K562 (cell line): ENCODE results near the gene DEDD2. TPM values are rescaled to one million over a fixed set of nuclear protein-coding genes. Genes with fewer than 3 reads are reported as not detected.

Experiments used
- CCAR2 ChIP-seq: fragments of 200-400 bp; formaldehyde crosslinking; IDR thresholded peaks from 2 replicates; pipeline ENCODE4 v1.6.1; 2017; ENCODE audit warnings: mild to moderate bottlenecking, low read depth, low read length
- CHCHD3 ChIP-seq: fragments of 250-450 bp; sonication (Bioruptor Pico); IDR thresholded peaks from 2 replicates; pipeline ENCODE4 v2.1.2; 2022; ENCODE audit warnings: mild to moderate bottlenecking
- DMBX1 ChIP-seq: fragments of 250-450 bp; sonication (Bioruptor Pico); IDR thresholded peaks from 2 replicates; pipeline ENCODE4 v1.8.0; 2022; ENCODE audit warnings: inconsistent platforms, mild to moderate bottlenecking, moderate library complexity, borderline replicate concordance
- EHMT2 ChIP-seq: fragments of 450-650 bp; IDR thresholded peaks from 2 replicates; pipeline ENCODE4 v1.6.1; 2018; ENCODE audit warnings: antibody characterized with exemption
- HDAC8 ChIP-seq: fragments of 450-650 bp; IDR thresholded peaks from 2 replicates; pipeline ENCODE4 v1.6.1; 2016; ENCODE audit warnings: mild to moderate bottlenecking, missing genetic modification characterization, moderate library complexity, missing compliant biosample characterization
- MIER1 ChIP-seq: fragments of 450-650 bp; IDR thresholded peaks from 2 replicates; pipeline ENCODE4 v1.6.1; 2016; ENCODE audit warnings: antibody characterized with exemption, mild to moderate bottlenecking, low read depth
- NR2C2 ChIP-seq, 2 experiments: fragments of 200-800 bp in 1 of 2; sonication (Bioruptor generic) in 1 of 2; sonication (generic) in 1 of 2; formaldehyde crosslinking in 1 of 2; IDR thresholded peaks; 2 replicates each; pipeline versions ENCODE4 v1.6.1 to v1.8.0; 2016 to 2022; ENCODE audit warnings: mild to moderate bottlenecking in 1 of 2, missing compliant biosample characterization in 1 of 2, missing genetic modification characterization in 1 of 2, missing genetic modification reagents in 1 of 2
- PHF20 ChIP-seq: fragments of 450-650 bp; IDR thresholded peaks from 2 replicates; pipeline ENCODE4 v1.6.1; 2018; ENCODE audit not compliant: partially characterized antibody
- RAD21 ChIP-seq, 2 experiments: fragments of 250-450 bp in 1 of 2; fragments of 450-650 bp in 1 of 2; sonication (Bioruptor Pico) in 1 of 2; formaldehyde crosslinking in 1 of 2; IDR thresholded peaks in 1 of 2; conservative IDR thresholded peaks in 1 of 2; 2 replicates each; pipeline versions ENCODE4 v1.4.0 to v1.8.0; 2020 to 2022; ENCODE audit warnings: mild to moderate bottlenecking in 2 of 2, moderate library complexity in 1 of 2
- SAP30 ChIP-seq: fragments of 200-600 bp; sonication (generic); IDR thresholded peaks from 2 replicates; pipeline ENCODE4 v1.6.1; 2012; ENCODE audit warnings: borderline replicate concordance, low read depth, mild to moderate bottlenecking, moderate library complexity, low read length, control low read depth, inconsistent platforms; ENCODE audit not compliant: insufficient read depth, poor library complexity, severe bottlenecking
- SIX5 ChIP-seq, 2 experiments: IDR thresholded peaks; 2 replicates each; pipeline ENCODE4 v1.6.1; 2011; ENCODE audit warnings: low read length in 2 of 2, borderline replicate concordance in 1 of 2, low read depth in 1 of 2, mild to moderate bottlenecking in 1 of 2, moderate library complexity in 1 of 2; ENCODE audit not compliant: insufficient read depth in 1 of 2
- TCF7L2 ChIP-seq: fragments of 150-350 bp; IDR thresholded peaks from 2 replicates; pipeline ENCODE4 v1.6.1; 2016; ENCODE audit warnings: low read depth, mild to moderate bottlenecking, low read length, moderate library complexity
- ZNF217 ChIP-seq: sonication (generic); formaldehyde crosslinking; IDR thresholded peaks from 2 replicates; pipeline ENCODE4 v1.8.0; 2022; ENCODE audit warnings: mild to moderate bottlenecking, missing genetic modification reagents
- ZSCAN32 ChIP-seq: fragments of 450-650 bp; formaldehyde crosslinking; IDR thresholded peaks from 2 replicates; pipeline ENCODE4 v1.4.0; 2020; ENCODE audit warnings: mild to moderate bottlenecking, moderate library complexity
- polyA plus RNA-seq, 8 experiments: library from polyadenylated mRNA; depleted of rRNA in 4 of 8; stranded (reverse) in 5 of 8; unstranded in 3 of 8; fragments of >200 nt; fragmentation: Nextera tagmentation in 2 of 8; fragmentation: Illumina TruSeq in 1 of 8; extraction: Ambion mirVana in 2 of 8; extraction: Trizol in 1 of 8; gene quantifications; 2 replicates each; pipeline versions ENCODE4 v1.2.1 to v1.2.3, GENCODE V29; 2011 to 2014; ENCODE audit warnings: inconsistent platforms in 1 of 8, missing spikeins in 1 of 8
- total RNA-seq, 7 experiments: library from RNA; depleted of rRNA in 6 of 7; stranded (reverse); fragments of >200 nt in 6 of 7; fragmentation: Illumina TruSeq in 2 of 7; extraction: Trizol in 2 of 7; gene quantifications; 2 replicates each; pipeline versions ENCODE4 v1.2.1 to v1.2.3, GENCODE V29; 2011 to 2021; ENCODE audit warnings: low replicate concordance in 1 of 7
- TF ChIP-seq, protein P1 (sequence below): sonication (generic); formaldehyde crosslinking; IDR thresholded peaks from 2 replicates; pipeline ENCODE4 v1.8.1; 2022; ENCODE audit warnings: missing genetic modification reagents
- TF ChIP-seq, protein P2 (sequence below): fragments of 250-450 bp; sonication (Bioruptor Pico); IDR thresholded peaks from 2 replicates; pipeline ENCODE4 v1.4.0; 2020; ENCODE audit warnings: borderline replicate concordance
- TF ChIP-seq, protein P3 (sequence below): fragments of 250-450 bp; sonication (Bioruptor Pico); IDR thresholded peaks from 2 replicates; pipeline ENCODE4 v1.4.0; 2020; ENCODE audit warnings: mild to moderate bottlenecking, moderate library complexity
- TF ChIP-seq, protein P4 (sequence below), 2 experiments: fragments of 450-650 bp in 1 of 2; sonication (generic) in 1 of 2; formaldehyde crosslinking; conservative IDR thresholded peaks; 2 replicates each; pipeline versions ENCODE4 v1.4.0 to v1.8.1; 2020 to 2022; ENCODE audit warnings: mild to moderate bottlenecking in 1 of 2, missing genetic modification reagents in 1 of 2
- TF ChIP-seq, protein P5 (sequence below): fragments of 250-450 bp; sonication (Bioruptor Pico); IDR thresholded peaks from 2 replicates; pipeline ENCODE4 v1.5.0; 2021

The DEDD2 gene
- total and polyA plus RNA-seq, 9 of the 15 experiments (the other 6 are each of a cell fraction or from before 2014, with no cell fraction given), result 4.3 to 43.0 (median 29.2) TPM

DNA sequence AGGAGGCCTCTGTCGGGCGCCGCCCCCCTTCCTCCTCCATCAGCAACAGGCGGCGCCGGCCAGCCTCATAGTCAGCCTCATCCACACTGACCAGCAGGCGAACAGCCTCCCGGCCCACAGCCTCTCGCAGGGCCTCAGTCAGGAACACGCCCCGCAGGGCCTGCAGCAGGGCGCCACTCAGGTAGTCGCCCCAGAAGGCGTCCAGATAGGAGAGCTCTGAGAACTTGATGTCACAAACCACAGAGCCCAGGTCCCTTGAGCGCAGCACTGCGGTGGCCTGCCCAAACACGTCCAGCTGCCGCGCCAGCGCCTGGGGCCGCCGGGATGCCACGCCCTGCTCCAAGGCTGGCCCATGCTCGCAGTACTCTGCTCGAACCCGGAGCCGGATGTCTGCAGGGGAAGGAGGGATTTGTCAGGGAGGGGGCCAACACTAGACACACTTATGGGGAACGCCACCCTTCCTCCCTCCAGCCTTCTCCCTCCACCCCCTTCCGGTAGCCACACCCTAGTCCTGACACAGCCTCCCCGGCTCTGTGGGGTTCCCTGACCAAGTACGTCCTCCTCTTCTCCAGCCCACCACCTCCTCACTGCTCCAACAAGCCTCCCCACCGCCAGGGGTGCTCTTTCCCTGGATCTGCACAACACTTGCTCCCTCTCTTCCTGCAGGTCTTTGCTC lies 17.9 kb downstream of the DEDD2 start (continued):
- TF ChIP-seq, protein P1, sequence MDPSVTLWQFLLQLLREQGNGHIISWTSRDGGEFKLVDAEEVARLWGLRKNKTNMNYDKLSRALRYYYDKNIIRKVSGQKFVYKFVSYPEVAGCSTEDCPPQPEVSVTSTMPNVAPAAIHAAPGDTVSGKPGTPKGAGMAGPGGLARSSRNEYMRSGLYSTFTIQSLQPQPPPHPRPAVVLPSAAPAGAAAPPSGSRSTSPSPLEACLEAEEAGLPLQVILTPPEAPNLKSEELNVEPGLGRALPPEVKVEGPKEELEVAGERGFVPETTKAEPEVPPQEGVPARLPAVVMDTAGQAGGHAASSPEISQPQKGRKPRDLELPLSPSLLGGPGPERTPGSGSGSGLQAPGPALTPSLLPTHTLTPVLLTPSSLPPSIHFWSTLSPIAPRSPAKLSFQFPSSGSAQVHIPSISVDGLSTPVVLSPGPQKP, result no peak
- TF ChIP-seq EHMT2, result 0 out of 2 replicates have a peak, but pooled peaks have one; percentile 80
- no peak for TF ChIP-seq MIER1
- no peak for TF ChIP-seq NR2C2 (CRISPR knock-in tag; IDR thresholded peaks at IDR 0.05)
- no peak for TF ChIP-seq NR2C2 (tag; IDR thresholded peaks at IDR 0.05)
- TF ChIP-seq CCAR2, result no peak
- no peak for TF ChIP-seq HDAC8
- TF ChIP-seq SIX5 (IDR thresholded peaks at IDR 0.05; ENCODE audit: borderline replicate concordance in 1 of 2, insufficient read depth in 1 of 2, low read depth in 1 of 2, low read length in 2 of 2), result no peak
- no peak for TF ChIP-seq ZNF217 (CRISPR knock-in tag)
- TF ChIP-seq, protein P2, sequence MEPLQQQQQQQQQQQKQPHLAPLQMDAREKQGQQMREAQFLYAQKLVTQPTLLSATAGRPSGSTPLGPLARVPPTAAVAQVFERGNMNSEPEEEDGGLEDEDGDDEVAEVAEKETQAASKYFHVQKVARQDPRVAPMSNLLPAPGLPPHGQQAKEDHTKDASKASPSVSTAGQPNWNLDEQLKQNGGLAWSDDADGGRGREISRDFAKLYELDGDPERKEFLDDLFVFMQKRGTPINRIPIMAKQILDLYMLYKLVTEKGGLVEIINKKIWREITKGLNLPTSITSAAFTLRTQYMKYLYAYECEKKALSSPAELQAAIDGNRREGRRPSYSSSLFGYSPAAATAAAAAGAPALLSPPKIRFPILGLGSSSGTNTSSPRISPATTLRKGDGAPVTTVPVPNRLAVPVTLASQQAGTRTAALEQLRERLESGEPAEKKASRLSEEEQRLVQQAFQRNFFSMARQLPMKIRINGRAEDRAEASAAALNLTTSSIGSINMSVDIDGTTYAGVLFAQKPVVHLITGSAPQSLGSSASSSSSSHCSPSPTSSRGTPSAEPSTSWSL (CRISPR knock-in tag), result no peak
- TF ChIP-seq TCF7L2, result no peak
- TF ChIP-seq, protein P3, sequence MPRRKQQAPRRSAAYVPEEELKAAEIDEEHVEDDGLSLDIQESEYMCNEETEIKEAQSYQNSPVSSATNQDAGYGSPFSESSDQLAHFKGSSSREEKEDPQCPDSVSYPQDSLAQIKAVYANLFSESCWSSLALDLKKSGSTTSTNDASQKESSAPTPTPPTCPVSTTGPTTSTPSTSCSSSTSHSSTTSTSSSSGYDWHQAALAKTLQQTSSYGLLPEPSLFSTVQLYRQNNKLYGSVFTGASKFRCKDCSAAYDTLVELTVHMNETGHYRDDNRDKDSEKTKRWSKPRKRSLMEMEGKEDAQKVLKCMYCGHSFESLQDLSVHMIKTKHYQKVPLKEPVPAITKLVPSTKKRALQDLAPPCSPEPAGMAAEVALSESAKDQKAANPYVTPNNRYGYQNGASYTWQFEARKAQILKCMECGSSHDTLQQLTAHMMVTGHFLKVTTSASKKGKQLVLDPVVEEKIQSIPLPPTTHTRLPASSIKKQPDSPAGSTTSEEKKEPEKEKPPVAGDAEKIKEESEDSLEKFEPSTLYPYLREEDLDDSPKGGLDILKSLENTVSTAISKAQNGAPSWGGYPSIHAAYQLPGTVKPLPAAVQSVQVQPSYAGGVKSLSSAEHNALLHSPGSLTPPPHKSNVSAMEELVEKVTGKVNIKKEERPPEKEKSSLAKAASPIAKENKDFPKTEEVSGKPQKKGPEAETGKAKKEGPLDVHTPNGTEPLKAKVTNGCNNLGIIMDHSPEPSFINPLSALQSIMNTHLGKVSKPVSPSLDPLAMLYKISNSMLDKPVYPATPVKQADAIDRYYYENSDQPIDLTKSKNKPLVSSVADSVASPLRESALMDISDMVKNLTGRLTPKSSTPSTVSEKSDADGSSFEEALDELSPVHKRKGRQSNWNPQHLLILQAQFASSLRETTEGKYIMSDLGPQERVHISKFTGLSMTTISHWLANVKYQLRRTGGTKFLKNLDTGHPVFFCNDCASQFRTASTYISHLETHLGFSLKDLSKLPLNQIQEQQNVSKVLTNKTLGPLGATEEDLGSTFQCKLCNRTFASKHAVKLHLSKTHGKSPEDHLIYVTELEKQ (CRISPR knock-in tag), result no peak
- TF ChIP-seq, protein P4, sequence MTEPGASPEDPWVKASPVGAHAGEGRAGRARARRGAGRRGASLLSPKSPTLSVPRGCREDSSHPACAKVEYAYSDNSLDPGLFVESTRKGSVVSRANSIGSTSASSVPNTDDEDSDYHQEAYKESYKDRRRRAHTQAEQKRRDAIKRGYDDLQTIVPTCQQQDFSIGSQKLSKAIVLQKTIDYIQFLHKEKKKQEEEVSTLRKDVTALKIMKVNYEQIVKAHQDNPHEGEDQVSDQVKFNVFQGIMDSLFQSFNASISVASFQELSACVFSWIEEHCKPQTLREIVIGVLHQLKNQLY (CRISPR knock-in tag; conservative IDR thresholded peaks at IDR 0.05), result no peak
- TF ChIP-seq PHF20, result no peak
- TF ChIP-seq, protein P5, sequence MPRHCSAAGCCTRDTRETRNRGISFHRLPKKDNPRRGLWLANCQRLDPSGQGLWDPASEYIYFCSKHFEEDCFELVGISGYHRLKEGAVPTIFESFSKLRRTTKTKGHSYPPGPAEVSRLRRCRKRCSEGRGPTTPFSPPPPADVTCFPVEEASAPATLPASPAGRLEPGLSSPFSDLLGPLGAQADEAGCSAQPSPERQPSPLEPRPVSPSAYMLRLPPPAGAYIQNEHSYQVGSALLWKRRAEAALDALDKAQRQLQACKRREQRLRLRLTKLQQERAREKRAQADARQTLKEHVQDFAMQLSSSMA (CRISPR knock-in tag), result no peak
- TF ChIP-seq SAP30, result no peak
- TF ChIP-seq ZSCAN32 (CRISPR knock-in tag), result no peak
- peak; percentile 15 to 53; a peak in 3 of 4 replicates for TF ChIP-seq RAD21 (CRISPR knock-in tag; conservative IDR thresholded peaks at IDR 0.05 in 1 of 2, IDR thresholded peaks at IDR 0.05 in 1 of 2)
- TF ChIP-seq CHCHD3 (CRISPR knock-in tag), result no peak
- no peak for TF ChIP-seq DMBX1 (CRISPR knock-in tag)
